Endothelial cell of umbilical vein (primary cell): ENCODE measurements around the gene RNF40. TPM values are rescaled to one million over a fixed set of nuclear protein-coding genes. Genes with fewer than 3 reads are reported as not detected.

Source experiments
- BruUV-seq: library from RNA; stranded (reverse); fragments of 400-500 nt; replicated peaks from 2 replicates; lab custom pipeline; 2021; lab: Mats Ljungman, UMichigan
- CTCF ChIA-PET: fragments of 300-600, 350-600 bp; sonication (Branson Sonifier 250); formaldehyde crosslinking; loops from one replicate; lab custom pipeline; 2021; ENCODE audit warnings: antibody characterized with exemption, inconsistent platforms; lab: Charles Lee
- POLR2A ChIA-PET: fragments of 300-600, 350-600 bp; sonication (Branson Sonifier 250); formaldehyde crosslinking; loops from one replicate; lab custom pipeline; 2021; ENCODE audit warnings: antibody characterized with exemption, inconsistent platforms; lab: Charles Lee
- DNase-seq: peaks from one replicate; pipeline ENCODE4 v3.0.0-alpha.2; 2011; ENCODE audit warnings: low read depth, low spot score
- FAIRE-seq: peaks from 2 replicates; lab custom pipeline; 2011; peaks lifted over from hg19 to GRCh38; lab: Jason Lieb, UNC
- H2AFZ ChIP-seq: 2 replicates; pipeline ENCODE4 v1.6.0; 2012; ENCODE audit warnings: low read depth, low read length, control low read depth, inconsistent platforms
- H3K27ac ChIP-seq: 2 replicates; pipeline ENCODE4 v1.5.1; 2011; ENCODE audit warnings: low read depth, mild to moderate bottlenecking, control low read depth, low read length, moderate library complexity; ENCODE audit not compliant: insufficient read depth
- H3K27me3 ChIP-seq, 2 experiments: 2 replicates each; pipeline versions ENCODE4 v1.6.0 to v1.6.1; 2011; ENCODE audit warnings: low read length in 2 of 2, mixed read lengths in 1 of 2; ENCODE audit not compliant: control insufficient read depth in 2 of 2, insufficient read depth in 2 of 2
- H3K36me3 ChIP-seq, 2 experiments: 2 replicates in 1 of 2; 3 replicates in 1 of 2; pipeline ENCODE4 v1.5.1; 2011; ENCODE audit warnings: low read length in 2 of 2, mild to moderate bottlenecking in 1 of 2, moderate library complexity in 1 of 2; ENCODE audit not compliant: control insufficient read depth in 2 of 2, insufficient read depth in 2 of 2; ENCODE audit errors: extremely low read depth in 1 of 2
- H3K4me1 ChIP-seq: 3 replicates; pipeline ENCODE4 v1.5.1; 2011; ENCODE audit warnings: mild to moderate bottlenecking, low read length; ENCODE audit not compliant: control insufficient read depth, insufficient read depth; ENCODE audit errors: extremely low read depth
- H3K4me2 ChIP-seq: 2 replicates; pipeline ENCODE4 v1.6.1; 2011; ENCODE audit warnings: low read length, control low read depth, mixed read lengths; ENCODE audit not compliant: insufficient read depth
- H3K4me3 ChIP-seq, 3 experiments: fragments of 200-600 bp in 1 of 3; sonication (generic), shearing (Covaris generic) in 1 of 3; replicated peaks in 1 of 3; 2 replicates each; pipeline ENCODE4 v1.5.1; 2011 to 2016; ENCODE audit warnings: control low read depth in 3 of 3, low read length in 3 of 3, mild to moderate bottlenecking in 2 of 3, inconsistent platforms in 1 of 3, low read depth in 1 of 3, moderate library complexity in 1 of 3; ENCODE audit not compliant: insufficient read depth in 1 of 3
- H3K79me2 ChIP-seq: 2 replicates; pipeline ENCODE4 v1.6.0; 2012; ENCODE audit warnings: low read length, inconsistent platforms; ENCODE audit not compliant: control insufficient read depth, insufficient read depth
- H3K9ac ChIP-seq: replicated peaks from 2 replicates; pipeline ENCODE3; 2011; ENCODE audit warnings: low read length, control low read depth; ENCODE audit not compliant: insufficient read depth; ENCODE audit errors: extremely low read depth
- H3K9me1 ChIP-seq: replicated peaks from 3 replicates; pipeline ENCODE4 v1.6.0; 2011; ENCODE audit warnings: mild to moderate bottlenecking, low read length; ENCODE audit not compliant: control insufficient read depth, insufficient read depth; ENCODE audit errors: extremely low read depth
- H3K9me3 ChIP-seq: replicated peaks from 2 replicates; pipeline ENCODE4 v1.5.1; 2012; ENCODE audit warnings: low read length, inconsistent platforms; ENCODE audit not compliant: control insufficient read depth, insufficient read depth
- H4K20me1 ChIP-seq: replicated peaks from 2 replicates; pipeline ENCODE3; 2011; ENCODE audit warnings: mild to moderate bottlenecking, low read length; ENCODE audit not compliant: control insufficient read depth, insufficient read depth; ENCODE audit errors: extremely low read depth
- EZH2 ChIP-seq: IDR thresholded peaks from 2 replicates; pipeline ENCODE4 v1.6.1; 2012; ENCODE audit warnings: borderline replicate concordance, low read depth, mild to moderate bottlenecking, moderate library complexity, low read length, inconsistent platforms; ENCODE audit not compliant: severe bottlenecking
- FOS ChIP-seq: IDR thresholded peaks from 2 replicates; pipeline ENCODE4 v1.6.1; 2011; ENCODE audit warnings: mild to moderate bottlenecking, low read length, moderate library complexity, borderline replicate concordance; ENCODE audit not compliant: insufficient read depth
- GATA2 ChIP-seq: IDR thresholded peaks from 2 replicates; pipeline ENCODE4 v1.7.0; 2011; ENCODE audit warnings: low read depth, mild to moderate bottlenecking, moderate library complexity, mixed read lengths, low read length; ENCODE audit not compliant: insufficient read length, insufficient read depth
- JUN ChIP-seq: IDR thresholded peaks from 2 replicates; pipeline ENCODE4 v1.6.1; 2011; ENCODE audit warnings: borderline replicate concordance, low read depth; ENCODE audit not compliant: insufficient read length, insufficient read depth
- MYC ChIP-seq: IDR thresholded peaks from one replicate; pipeline ENCODE4 v1.6.1; 2011; ENCODE audit warnings: mild to moderate bottlenecking, low read depth, low read length
- POLR2A ChIP-seq: IDR thresholded peaks from 2 replicates; pipeline ENCODE4 v1.6.1; 2012; ENCODE audit warnings: low read depth, mild to moderate bottlenecking, control low read depth, low read length
- POLR2AphosphoS5 ChIP-seq: IDR thresholded peaks from 2 replicates; pipeline ENCODE4 v1.6.1; 2012; ENCODE audit warnings: low read depth, mild to moderate bottlenecking, control low read depth, low read length, moderate library complexity; ENCODE audit not compliant: insufficient read depth
- dilution Hi-C: fragments of 300-500 bp; cut with MboI; formaldehyde crosslinking; loops from one replicate; pipeline ENCODE4 v1.15.0; 2019; ENCODE audit warnings: low sequenced_read_pairs; ENCODE audit not compliant: extremely low pct_ligation_motif_present
- intact Hi-C: fragments of 100-400 bp; cut with micrococcal nuclease; formaldehyde crosslinking; loops from one replicate; pipeline ENCODE4 v1.10.0; 2022
- polyA plus RNA-seq, 4 experiments: library from polyadenylated mRNA; depleted of rRNA in 3 of 4; stranded (reverse) in 3 of 4; unstranded in 1 of 4; fragments of >200 nt; gene quantifications; 2 replicates each; pipeline versions ENCODE4 v1.2.1 to v1.2.3, GENCODE V29; 2011 to 2012; ENCODE audit warnings: missing spikeins in 1 of 4
- total RNA-seq: library from RNA; stranded (reverse); gene quantifications from 2 replicates; pipeline ENCODE4 v1.2.3, GENCODE V29; 2021
- TF ChIP-seq, protein P1 (sequence below), 2 donors: IDR thresholded peaks; 1 replicate in 1 of 2; 2 replicates in 1 of 2; pipeline ENCODE4 v1.5.1; 2011; ENCODE audit warnings: low read length in 2 of 2, mild to moderate bottlenecking in 2 of 2, moderate library complexity in 2 of 2, control low read depth in 1 of 2, inconsistent platforms in 1 of 2, low read depth in 1 of 2; ENCODE audit not compliant: insufficient read depth in 1 of 2; ENCODE audit errors: extremely low read depth in 1 of 2
- TF ChIP-seq, protein P2 (sequence below): IDR thresholded peaks from 2 replicates; pipeline ENCODE4 v1.6.1; 2011; ENCODE audit not compliant: insufficient read depth, insufficient read length

The RNF40 gene
- total and polyA plus RNA-seq, 2 donors (not counting 3 experiments of a cell fraction or from before 2014, with no cell fraction given), result 60.5 to 102 TPM

DNA sequence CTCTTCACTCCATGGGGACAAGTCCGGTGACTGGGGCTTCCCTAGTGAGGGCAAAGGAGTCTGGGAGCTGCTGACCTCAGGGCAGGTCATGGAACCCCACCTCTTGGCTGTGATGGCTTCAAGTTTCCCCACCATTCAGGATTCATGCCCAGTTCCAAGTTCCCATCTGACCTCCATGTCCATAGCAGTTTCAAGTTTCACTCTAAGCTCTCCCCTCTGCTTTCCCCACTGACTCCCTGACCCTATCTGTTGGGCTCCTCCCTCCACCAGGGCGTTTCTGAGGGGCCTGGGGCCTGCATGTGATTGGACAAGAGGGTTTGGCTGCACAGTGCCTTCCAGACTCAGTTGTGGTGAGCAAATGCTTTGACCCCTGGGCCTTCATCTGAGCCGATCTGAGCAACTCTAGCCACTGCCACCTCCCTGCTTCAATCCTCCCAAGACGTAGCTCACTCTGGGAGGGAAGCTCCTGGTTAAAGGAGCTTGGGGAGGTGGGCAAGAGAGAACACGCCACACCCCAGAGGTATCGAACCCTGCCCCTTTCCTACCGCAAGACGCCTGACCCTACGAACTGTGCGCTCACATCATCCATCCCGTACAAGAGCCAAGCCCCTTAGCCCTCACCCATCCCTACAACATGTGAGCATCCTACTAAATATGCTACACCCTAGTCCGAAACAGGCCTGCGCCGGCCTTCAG is 16.6 kb downstream of the RNF40 start:
- intact Hi-C loops, result no loop called here
- no peak overlapping the region for H3K4me2 ChIP-seq
- H3K79me2 ChIP-seq, result no peaks in the 10 kb centered on the region
- DNase-seq (no peak), FAIRE-seq (no peak)
- no peaks in the 10 kb centered on the region for H3K9me3 ChIP-seq
- no peak overlapping the region for H3K27ac ChIP-seq
- peaks cover 0 to 23% of the 10 kb centered on the region in 2 experiments for H3K36me3 ChIP-seq
- no peak overlapping the region for H3K4me3 ChIP-seq
- H2AFZ ChIP-seq, result no peak overlapping the region
- TF ChIP-seq, protein P1, sequence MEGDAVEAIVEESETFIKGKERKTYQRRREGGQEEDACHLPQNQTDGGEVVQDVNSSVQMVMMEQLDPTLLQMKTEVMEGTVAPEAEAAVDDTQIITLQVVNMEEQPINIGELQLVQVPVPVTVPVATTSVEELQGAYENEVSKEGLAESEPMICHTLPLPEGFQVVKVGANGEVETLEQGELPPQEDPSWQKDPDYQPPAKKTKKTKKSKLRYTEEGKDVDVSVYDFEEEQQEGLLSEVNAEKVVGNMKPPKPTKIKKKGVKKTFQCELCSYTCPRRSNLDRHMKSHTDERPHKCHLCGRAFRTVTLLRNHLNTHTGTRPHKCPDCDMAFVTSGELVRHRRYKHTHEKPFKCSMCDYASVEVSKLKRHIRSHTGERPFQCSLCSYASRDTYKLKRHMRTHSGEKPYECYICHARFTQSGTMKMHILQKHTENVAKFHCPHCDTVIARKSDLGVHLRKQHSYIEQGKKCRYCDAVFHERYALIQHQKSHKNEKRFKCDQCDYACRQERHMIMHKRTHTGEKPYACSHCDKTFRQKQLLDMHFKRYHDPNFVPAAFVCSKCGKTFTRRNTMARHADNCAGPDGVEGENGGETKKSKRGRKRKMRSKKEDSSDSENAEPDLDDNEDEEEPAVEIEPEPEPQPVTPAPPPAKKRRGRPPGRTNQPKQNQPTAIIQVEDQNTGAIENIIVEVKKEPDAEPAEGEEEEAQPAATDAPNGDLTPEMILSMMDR (IDR thresholded peaks at IDR 0.05; ENCODE audit: extremely low read depth in 1 of 2, insufficient read depth in 1 of 2, low read depth in 1 of 2, low read length in 2 of 2), result no peak
- TF ChIP-seq JUN (no peak), EZH2 (no peak), MYC (no peak), GATA2 (no peak), POLR2AphosphoS5 (no peak), FOS (no peak), POLR2A (no peak)
- TF ChIP-seq, protein P2, sequence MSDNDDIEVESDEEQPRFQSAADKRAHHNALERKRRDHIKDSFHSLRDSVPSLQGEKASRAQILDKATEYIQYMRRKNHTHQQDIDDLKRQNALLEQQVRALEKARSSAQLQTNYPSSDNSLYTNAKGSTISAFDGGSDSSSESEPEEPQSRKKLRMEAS, result no peak
- no peaks in the 10 kb centered on the region for H3K27me3 ChIP-seq
- H3K9ac ChIP-seq, result no peak overlapping the region
- dilution Hi-C loops, result no loop called here
- ChIA-PET POLR2A (no interaction called here), CTCF (interaction anchor here (2.2 kb wide), 1 partner anchor 36 kb away, joined by 9 read pairs; no protein-coding TSS in a partner anchor)
- no peaks in the 10 kb centered on the region for H4K20me1 ChIP-seq
- BruUV-seq, result no TSS peak
- peaks cover 8% of the 10 kb centered on the region for H3K4me1 ChIP-seq
- no peaks in the 10 kb centered on the region for H3K9me1 ChIP-seq
